ENCODE data around the gene LCN12. TPM values are rescaled to one million over a fixed set of nuclear protein-coding genes. Genes with fewer than 3 reads are reported as not detected.

Gene LCN12
- total RNA-seq, 1 experiment from 2014 or later = 4.2 TPM

DNA sequence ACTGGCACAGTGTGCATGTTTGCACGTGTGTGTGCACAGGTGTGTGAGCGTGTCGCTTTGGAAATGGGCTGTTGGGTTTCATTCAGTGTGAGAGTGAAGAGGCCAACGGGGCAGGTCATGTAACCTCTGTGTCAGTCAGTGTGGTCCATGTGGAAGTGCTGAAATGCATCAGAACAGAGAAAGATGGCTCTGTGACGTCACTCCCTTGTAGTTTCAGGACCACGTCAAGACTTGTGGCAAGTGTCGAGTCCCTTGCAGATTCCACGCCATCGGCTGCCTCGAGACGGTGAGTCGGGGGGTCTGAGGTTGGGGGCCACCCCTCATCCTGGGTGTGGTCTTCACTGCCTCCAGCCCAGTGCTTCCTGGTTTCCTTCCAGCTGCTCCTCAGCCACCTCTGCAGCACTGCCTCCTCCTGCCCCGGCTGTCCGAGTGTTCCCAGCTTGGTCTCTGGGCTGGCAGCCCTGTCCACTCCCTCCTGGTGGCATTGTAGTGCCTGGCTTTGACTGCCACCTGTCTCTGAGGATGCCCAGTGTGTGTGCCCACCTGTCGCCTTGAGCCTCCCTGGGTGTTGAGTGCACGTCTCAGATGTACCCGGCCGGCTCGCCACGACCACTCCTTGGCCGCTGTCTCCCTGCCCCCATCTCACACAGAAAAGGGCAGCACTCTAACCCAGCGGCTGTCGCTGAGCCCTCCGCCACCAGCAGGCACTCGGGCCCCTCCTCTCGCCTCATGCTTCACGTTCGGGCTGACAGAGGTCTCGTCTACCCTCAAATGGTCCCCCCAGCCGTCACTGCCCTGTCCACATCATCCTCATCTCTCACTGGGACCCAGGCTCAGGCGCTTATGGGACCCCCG, 35.5 kb upstream of the LCN12 start:
- Histone ChIP-seq H3K4me1 (ENCODE audit: control insufficient read depth in 1 of 2, insufficient read depth in 2 of 2, low read length in 2 of 2) (no peaks in the 10 kb centered on the region), H4K20me1 (ENCODE audit: insufficient read depth) (no peaks in the 10 kb centered on the region), H3K9me3 (ENCODE audit: control insufficient read depth in 1 of 2, insufficient read depth in 1 of 2, low read depth in 1 of 2, low read length in 2 of 2) (no peaks in the 10 kb centered on the region), H3K27me3 (ENCODE audit: insufficient read depth, low read length) (no peaks in the 10 kb centered on the region), H3K79me2 (ENCODE audit: insufficient read depth, low read length) (peaks cover 7% of the 10 kb centered on the region; the same call in 1 of the 2 replicates), H3K9me2 (ENCODE audit: insufficient read depth) (no peaks in the 10 kb centered on the region), H2AFZ (ENCODE audit: low read depth, low read length, poor library complexity, severe bottlenecking) (no peak overlapping the region), H3K36me3 (ENCODE audit: control insufficient read depth in 1 of 2, insufficient read depth in 2 of 2, low read length in 2 of 2) (peaks cover 21 to 42% of the 10 kb centered on the region in 2 experiments; a peak in 3 of 4 replicates), H3K4me2 (ENCODE audit: low read length) (no peak overlapping the region), H3K9ac (ENCODE audit: low read length) (no peak overlapping the region), H3K4me3 (replicated peaks in 1 of 2; ENCODE audit: low read depth in 1 of 2, low read length in 2 of 2) (no peak overlapping the region), H3K27ac (ENCODE audit: low read depth, low read length) (no peak overlapping the region)
- ATAC-seq (no peak), DNase-seq (ENCODE audit: low read depth, low spot score) (no peak)
- TF ChIP-seq ZNF274 (IDR thresholded peaks at IDR 0.05; ENCODE audit: low read depth, low read length) = no peak
- TF ChIP-seq, protein P1, sequence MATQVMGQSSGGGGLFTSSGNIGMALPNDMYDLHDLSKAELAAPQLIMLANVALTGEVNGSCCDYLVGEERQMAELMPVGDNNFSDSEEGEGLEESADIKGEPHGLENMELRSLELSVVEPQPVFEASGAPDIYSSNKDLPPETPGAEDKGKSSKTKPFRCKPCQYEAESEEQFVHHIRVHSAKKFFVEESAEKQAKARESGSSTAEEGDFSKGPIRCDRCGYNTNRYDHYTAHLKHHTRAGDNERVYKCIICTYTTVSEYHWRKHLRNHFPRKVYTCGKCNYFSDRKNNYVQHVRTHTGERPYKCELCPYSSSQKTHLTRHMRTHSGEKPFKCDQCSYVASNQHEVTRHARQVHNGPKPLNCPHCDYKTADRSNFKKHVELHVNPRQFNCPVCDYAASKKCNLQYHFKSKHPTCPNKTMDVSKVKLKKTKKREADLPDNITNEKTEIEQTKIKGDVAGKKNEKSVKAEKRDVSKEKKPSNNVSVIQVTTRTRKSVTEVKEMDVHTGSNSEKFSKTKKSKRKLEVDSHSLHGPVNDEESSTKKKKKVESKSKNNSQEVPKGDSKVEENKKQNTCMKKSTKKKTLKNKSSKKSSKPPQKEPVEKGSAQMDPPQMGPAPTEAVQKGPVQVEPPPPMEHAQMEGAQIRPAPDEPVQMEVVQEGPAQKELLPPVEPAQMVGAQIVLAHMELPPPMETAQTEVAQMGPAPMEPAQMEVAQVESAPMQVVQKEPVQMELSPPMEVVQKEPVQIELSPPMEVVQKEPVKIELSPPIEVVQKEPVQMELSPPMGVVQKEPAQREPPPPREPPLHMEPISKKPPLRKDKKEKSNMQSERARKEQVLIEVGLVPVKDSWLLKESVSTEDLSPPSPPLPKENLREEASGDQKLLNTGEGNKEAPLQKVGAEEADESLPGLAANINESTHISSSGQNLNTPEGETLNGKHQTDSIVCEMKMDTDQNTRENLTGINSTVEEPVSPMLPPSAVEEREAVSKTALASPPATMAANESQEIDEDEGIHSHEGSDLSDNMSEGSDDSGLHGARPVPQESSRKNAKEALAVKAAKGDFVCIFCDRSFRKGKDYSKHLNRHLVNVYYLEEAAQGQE (IDR thresholded peaks at IDR 0.05; ENCODE audit: low read depth) = no peak
- TF ChIP-seq ELF1 (IDR thresholded peaks at IDR 0.05; ENCODE audit: borderline replicate concordance, low read depth) = no peak
- no peak for TF ChIP-seq RAD21 (IDR thresholded peaks at IDR 0.05; ENCODE audit: low read depth)
- no peak for TF ChIP-seq ZFX (IDR thresholded peaks at IDR 0.05)
- TF ChIP-seq EZH2phosphoT487 (IDR thresholded peaks at IDR 0.05; ENCODE audit: borderline replicate concordance) = no peak
- no peak for TF ChIP-seq CEBPB (IDR thresholded peaks at IDR 0.05; ENCODE audit: low read depth)
- TF ChIP-seq POLR2A (IDR thresholded peaks at IDR 0.05; ENCODE audit: borderline replicate concordance, extremely low read depth, insufficient read depth, insufficient read length) = no peak
- TF ChIP-seq, protein P2, sequence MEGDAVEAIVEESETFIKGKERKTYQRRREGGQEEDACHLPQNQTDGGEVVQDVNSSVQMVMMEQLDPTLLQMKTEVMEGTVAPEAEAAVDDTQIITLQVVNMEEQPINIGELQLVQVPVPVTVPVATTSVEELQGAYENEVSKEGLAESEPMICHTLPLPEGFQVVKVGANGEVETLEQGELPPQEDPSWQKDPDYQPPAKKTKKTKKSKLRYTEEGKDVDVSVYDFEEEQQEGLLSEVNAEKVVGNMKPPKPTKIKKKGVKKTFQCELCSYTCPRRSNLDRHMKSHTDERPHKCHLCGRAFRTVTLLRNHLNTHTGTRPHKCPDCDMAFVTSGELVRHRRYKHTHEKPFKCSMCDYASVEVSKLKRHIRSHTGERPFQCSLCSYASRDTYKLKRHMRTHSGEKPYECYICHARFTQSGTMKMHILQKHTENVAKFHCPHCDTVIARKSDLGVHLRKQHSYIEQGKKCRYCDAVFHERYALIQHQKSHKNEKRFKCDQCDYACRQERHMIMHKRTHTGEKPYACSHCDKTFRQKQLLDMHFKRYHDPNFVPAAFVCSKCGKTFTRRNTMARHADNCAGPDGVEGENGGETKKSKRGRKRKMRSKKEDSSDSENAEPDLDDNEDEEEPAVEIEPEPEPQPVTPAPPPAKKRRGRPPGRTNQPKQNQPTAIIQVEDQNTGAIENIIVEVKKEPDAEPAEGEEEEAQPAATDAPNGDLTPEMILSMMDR (IDR thresholded peaks at IDR 0.05 in 2 of 3, conservative IDR thresholded peaks at IDR 0.05 in 1 of 3; ENCODE audit: borderline replicate concordance in 1 of 3, insufficient read depth in 1 of 3, low read depth in 2 of 3, low read length in 2 of 3) = no peak
- TF ChIP-seq, protein P3, sequence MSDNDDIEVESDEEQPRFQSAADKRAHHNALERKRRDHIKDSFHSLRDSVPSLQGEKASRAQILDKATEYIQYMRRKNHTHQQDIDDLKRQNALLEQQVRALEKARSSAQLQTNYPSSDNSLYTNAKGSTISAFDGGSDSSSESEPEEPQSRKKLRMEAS (IDR thresholded peaks at IDR 0.05) = no peak
- no TSS peak for BruUV-seq (replicated peaks)
- ChIA-PET POLR2A (no interaction called here), CTCF (no interaction called here), RAD21 (ENCODE audit: low non-redundant PET in 1 of 2, low total read pairs in 2 of 2, uncharacterized antibody in 2 of 2, unreplicated experiment in 2 of 2) (interaction anchor here in 1 of 2 experiments (0.6 kb wide), 1 partner anchor 138 kb away, joined by 3 read pairs; no protein-coding TSS in a partner anchor)
- intact Hi-C loops (cut with micrococcal nuclease) = no loop called here
